Trophoblast cell (in vitro differentiated cells and primary cell): ENCODE results near the gene MYH14.
A peak's percentile ranks its signal among the peaks of the same experiment; 100 is the strongest.

Experiments used
- DNase-seq, 2 donors: peaks; one replicate each; pipeline ENCODE4 v3.0.0-alpha.2; 2016
- H2AFZ ChIP-seq: 2 replicates; pipeline ENCODE4 v1.6.1; 2013; ENCODE audit warnings: low read length, moderate library complexity, mild to moderate bottlenecking; ENCODE audit not compliant: insufficient read depth, poor library complexity
- H2AK5ac ChIP-seq: 2 replicates; pipeline ENCODE4 v1.6.1; 2013; ENCODE audit warnings: mild to moderate bottlenecking, low read length
- H2BK120ac ChIP-seq: 2 replicates; pipeline ENCODE4 v1.6.1; 2013; ENCODE audit warnings: low read length, mild to moderate bottlenecking, moderate library complexity; ENCODE audit not compliant: insufficient read depth, poor library complexity
- H2BK12ac ChIP-seq: 2 replicates; pipeline ENCODE4 v1.6.1; 2013; ENCODE audit warnings: mild to moderate bottlenecking, low read length, moderate library complexity
- H2BK5ac ChIP-seq: 2 replicates; pipeline ENCODE4 v1.6.1; 2013; ENCODE audit warnings: low read length, low read depth, moderate library complexity, mild to moderate bottlenecking; ENCODE audit not compliant: poor library complexity
- H3K14ac ChIP-seq: 2 replicates; pipeline ENCODE4 v1.6.1; 2013; ENCODE audit warnings: mild to moderate bottlenecking, low read length
- H3K18ac ChIP-seq: 2 replicates; pipeline ENCODE4 v1.6.1; 2013; ENCODE audit warnings: mild to moderate bottlenecking, low read length
- H3K23ac ChIP-seq: 2 replicates; pipeline ENCODE4 v1.6.1; 2013; ENCODE audit warnings: low read length
- H3K27ac ChIP-seq: 2 replicates; pipeline ENCODE4 v1.5.1; 2013; ENCODE audit warnings: low read depth, mild to moderate bottlenecking, inconsistent platforms, low read length, moderate library complexity
- H3K27me3 ChIP-seq: 2 replicates; pipeline ENCODE4 v1.6.1; 2013; ENCODE audit warnings: inconsistent platforms, mild to moderate bottlenecking, low read length, moderate library complexity; ENCODE audit not compliant: insufficient read depth
- H3K36me3 ChIP-seq, 2 experiments: 1 replicate in 1 of 2; 2 replicates in 1 of 2; pipeline ENCODE4 v1.6.1; 2013; ENCODE audit warnings: low read length in 2 of 2, mild to moderate bottlenecking in 2 of 2, moderate library complexity in 1 of 2; ENCODE audit not compliant: insufficient read depth in 2 of 2, control insufficient read depth in 1 of 2
- H3K4ac ChIP-seq: 2 replicates; pipeline ENCODE4 v1.6.1; 2013; ENCODE audit warnings: low read depth, mild to moderate bottlenecking, low read length, moderate library complexity
- H3K4me1 ChIP-seq, 2 experiments: 1 replicate in 1 of 2; 2 replicates in 1 of 2; pipeline ENCODE4 v1.6.1; 2013; ENCODE audit warnings: low read length in 2 of 2, mild to moderate bottlenecking in 2 of 2, moderate library complexity in 1 of 2; ENCODE audit not compliant: insufficient read depth in 2 of 2, control insufficient read depth in 1 of 2
- H3K4me2 ChIP-seq: 2 replicates; pipeline ENCODE4 v1.6.1; 2013; ENCODE audit warnings: inconsistent platforms, mild to moderate bottlenecking, low read length, moderate library complexity
- H3K4me3 ChIP-seq: 2 replicates; pipeline ENCODE4 v1.5.1; 2013; ENCODE audit warnings: mild to moderate bottlenecking, low read depth, low read length, inconsistent platforms
- H3K79me1 ChIP-seq: one replicate; pipeline ENCODE4 v1.6.1; 2013; ENCODE audit warnings: low read length
- H3K79me2 ChIP-seq: 2 replicates; pipeline ENCODE4 v1.6.1; 2013; ENCODE audit warnings: low read length, mild to moderate bottlenecking; ENCODE audit not compliant: control insufficient read depth, insufficient read depth, poor library complexity
- H3K9ac ChIP-seq: 2 replicates; pipeline ENCODE4 v1.6.1; 2013; ENCODE audit warnings: mild to moderate bottlenecking, low read length
- H3K9me3 ChIP-seq: 2 replicates; pipeline ENCODE4 v1.6.1; 2013; ENCODE audit warnings: low read depth, mild to moderate bottlenecking, control low read depth, inconsistent platforms, low read length; ENCODE audit not compliant: insufficient read depth
- H4K12ac ChIP-seq: 2 replicates; pipeline ENCODE4 v1.6.1; 2013; ENCODE audit warnings: low read depth, mild to moderate bottlenecking, low read length, moderate library complexity
- H4K8ac ChIP-seq: 2 replicates; pipeline ENCODE4 v1.6.1; 2013; ENCODE audit warnings: low read depth, mild to moderate bottlenecking, low read length, moderate library complexity
- H4K91ac ChIP-seq: one replicate; pipeline ENCODE4 v1.6.1; 2013; ENCODE audit warnings: low read depth, mild to moderate bottlenecking, low read length, moderate library complexity
- WGBS: extraction: QIAGEN DNeasy Blood & Tissue Kit; methylation state at CpG from one replicate; pipeline ENCODE4 v1.1.7; 2013; ENCODE audit warnings: missing lambda C conversion rate; ENCODE audit not compliant: insufficient read length, insufficient coverage; ENCODE audit errors: extremely low coverage; 5-methylcytosine and 5-hydroxymethylcytosine counted together

The MYH14 gene

GRCh38 chr19:50252887-50253268, 49.5 kb downstream of the MYH14 start:
- no peak overlapping the region for H4K8ac ChIP-seq
- no peak overlapping the region for H2BK5ac ChIP-seq
- H3K27ac ChIP-seq: no peak overlapping the region
- H3K9ac ChIP-seq: no peak overlapping the region
- no peak overlapping the region for H4K91ac ChIP-seq
- peaks cover 8% of the 10 kb centered on the region for H3K9me3 ChIP-seq
- H3K18ac ChIP-seq: no peak overlapping the region
- H3K4me3 ChIP-seq: no peak overlapping the region
- no peak overlapping the region for H2AFZ ChIP-seq
- H4K12ac ChIP-seq: no peak overlapping the region
- no peak overlapping the region for H3K23ac ChIP-seq
- WGBS: no CpG with 5 or more reads among the region's 5 CpGs
- H2AK5ac ChIP-seq: no peak overlapping the region
- no peaks in the 10 kb centered on the region for H3K27me3 ChIP-seq
- no peak for DNase-seq
- peaks cover 11 to 12% of the 10 kb centered on the region in 2 experiments for H3K36me3 ChIP-seq
- no peaks in the 10 kb centered on the region for H3K79me1 ChIP-seq
- no peaks in the 10 kb centered on the region for H3K79me2 ChIP-seq
- no peaks in the 10 kb centered on the region for H3K4me1 ChIP-seq
- no peak overlapping the region for H2BK120ac ChIP-seq
- no peak overlapping the region for H3K4ac ChIP-seq
- H3K4me2 ChIP-seq: no peak overlapping the region
- no peak overlapping the region for H3K14ac ChIP-seq
- no peak overlapping the region for H2BK12ac ChIP-seq

DNA sequence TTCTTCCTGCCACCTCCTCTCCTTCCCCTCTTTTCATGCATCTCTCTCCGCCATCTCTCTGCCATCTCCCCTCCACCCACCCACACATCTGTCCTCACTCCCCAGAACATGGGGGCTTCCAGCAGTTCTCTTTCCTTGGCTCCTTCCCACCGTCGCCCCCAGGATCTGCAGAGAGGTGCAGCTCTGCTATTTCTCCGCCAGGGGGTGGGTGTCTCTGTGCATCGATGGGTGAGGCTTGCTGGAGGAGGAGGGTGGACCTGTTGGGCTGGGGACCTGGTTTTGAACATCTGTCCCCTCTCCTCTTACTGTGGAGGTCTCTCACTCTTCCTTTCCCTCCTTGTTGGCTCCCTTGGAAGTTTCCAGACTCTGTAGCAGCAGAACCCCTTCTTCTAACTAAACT, 51.7 kb downstream of the MYH14 start:
- H3K14ac ChIP-seq: no peak overlapping the region
- H3K4ac ChIP-seq: no peak overlapping the region
- no peak overlapping the region for H3K4me2 ChIP-seq
- H3K9ac ChIP-seq: no peak overlapping the region
- no peak overlapping the region for H3K18ac ChIP-seq
- no peak overlapping the region for H4K12ac ChIP-seq
- no peak overlapping the region for H3K4me3 ChIP-seq
- no peak overlapping the region for H2BK120ac ChIP-seq
- no peaks in the 10 kb centered on the region for H3K79me1 ChIP-seq
- DNase-seq: no peak
- no peak overlapping the region for H2AFZ ChIP-seq
- no peaks in the 10 kb centered on the region for H3K27me3 ChIP-seq
- no peaks in the 10 kb centered on the region for H3K4me1 ChIP-seq
- H2BK12ac ChIP-seq: no peak overlapping the region
- no peak overlapping the region for H4K8ac ChIP-seq
- H2AK5ac ChIP-seq: no peak overlapping the region
- H3K27ac ChIP-seq: no peak overlapping the region
- H4K91ac ChIP-seq: no peak overlapping the region
- H3K79me2 ChIP-seq: no peaks in the 10 kb centered on the region
- H3K23ac ChIP-seq: no peak overlapping the region
- peaks cover 9 to 12% of the 10 kb centered on the region in 2 experiments for H3K36me3 ChIP-seq
- WGBS: no CpG with 5 or more reads among the region's 5 CpGs
- no peak overlapping the region for H2BK5ac ChIP-seq
- peaks cover 8% of the 10 kb centered on the region for H3K9me3 ChIP-seq

DNA sequence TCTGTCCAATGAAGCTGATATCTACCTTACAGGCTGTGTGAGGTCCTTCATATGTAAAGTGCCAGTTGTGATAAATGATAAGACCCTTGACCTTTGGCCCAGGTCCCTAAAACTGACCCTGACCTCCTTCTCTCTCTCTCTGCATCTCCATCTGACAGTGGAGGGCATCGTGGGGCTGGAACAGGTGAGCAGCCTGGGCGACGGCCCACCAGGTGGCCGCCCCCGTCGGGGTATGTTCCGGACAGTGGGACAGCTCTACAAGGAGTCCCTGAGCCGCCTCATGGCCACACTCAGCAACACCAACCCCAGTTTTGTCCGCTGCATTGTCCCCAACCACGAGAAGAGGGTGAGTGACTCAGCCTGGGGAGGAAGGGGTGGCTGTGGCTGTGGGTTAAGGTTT, 53.7 kb downstream of the MYH14 start:
- Histone ChIP-seq H3K14ac (no peak overlapping the region), H3K79me2 (no peaks in the 10 kb centered on the region), H3K27me3 (no peaks in the 10 kb centered on the region), H3K4ac (no peak overlapping the region), H4K8ac (no peak overlapping the region), H2AFZ (no peak overlapping the region), H3K4me1 (no peaks in the 10 kb centered on the region), H4K12ac (no peak overlapping the region), H2BK12ac (no peak overlapping the region), H3K9ac (no peak overlapping the region), H4K91ac (no peak overlapping the region), H3K23ac (no peak overlapping the region), H3K18ac (no peak overlapping the region), H2BK5ac (no peak overlapping the region), H3K79me1 (no peaks in the 10 kb centered on the region), H3K36me3 (peaks cover 12 to 18% of the 10 kb centered on the region in 2 experiments), H3K9me3 (peaks cover 8% of the 10 kb centered on the region), H3K27ac (no peak overlapping the region), H2AK5ac (no peak overlapping the region), H2BK120ac (no peak overlapping the region), H3K4me3 (no peak overlapping the region), H3K4me2 (no peak overlapping the region)
- DNase-seq: no peak
- WGBS: no CpG with 5 or more reads among the region's 10 CpGs

DNA sequence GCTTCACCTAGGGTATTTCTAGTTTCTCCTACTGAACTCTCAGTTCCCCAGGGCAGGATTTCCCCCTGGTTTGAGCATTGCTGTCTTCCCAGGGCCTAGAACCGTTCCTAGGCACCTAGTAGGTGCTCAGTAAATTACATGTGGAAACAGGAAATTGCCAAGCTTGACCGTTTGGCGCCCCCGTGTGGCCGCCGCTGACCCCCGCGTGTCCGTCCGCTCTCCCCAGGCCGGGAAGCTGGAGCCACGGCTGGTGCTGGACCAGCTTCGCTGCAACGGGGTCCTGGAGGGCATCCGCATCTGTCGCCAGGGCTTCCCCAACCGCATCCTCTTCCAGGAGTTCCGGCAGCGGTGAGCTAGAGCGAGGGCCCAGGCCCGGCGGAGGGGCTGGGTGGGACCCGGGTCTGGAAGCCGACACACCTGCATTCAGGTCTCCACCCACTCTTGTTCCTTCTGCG, 55.5 kb downstream of the MYH14 start:
- Histone ChIP-seq H2BK5ac (no peak overlapping the region), H3K23ac (no peak overlapping the region), H3K79me2 (no peaks in the 10 kb centered on the region), H2BK120ac (no peak overlapping the region), H3K36me3 (peaks cover 10 to 16% of the 10 kb centered on the region in 2 experiments), H4K91ac (no peak overlapping the region), H3K4me3 (no peak overlapping the region), H4K8ac (no peak overlapping the region), H3K27ac (no peak overlapping the region), H3K4ac (no peak overlapping the region), H2AFZ (no peak overlapping the region), H3K14ac (no peak overlapping the region), H2BK12ac (no peak overlapping the region), H3K9me3 (peaks cover 2% of the 10 kb centered on the region), H3K79me1 (no peaks in the 10 kb centered on the region), H3K9ac (no peak overlapping the region), H3K4me1 (no peaks in the 10 kb centered on the region), H2AK5ac (no peak overlapping the region), H3K4me2 (no peak overlapping the region), H3K27me3 (no peaks in the 10 kb centered on the region), H4K12ac (no peak overlapping the region), H3K18ac (no peak overlapping the region)
- WGBS: no CpG with 5 or more reads among the region's 25 CpGs
- peak in 1 of 2 donors; percentile 55 for DNase-seq
